ENCODE measurements around the gene CBR1.

- TF ChIP-seq CTCF (conservative IDR thresholded peaks at IDR 0.05; ENCODE audit: low read depth, low read length): no peak
- no peak for TF ChIP-seq EZH2 (IDR thresholded peaks at IDR 0.05; ENCODE audit: borderline replicate concordance, low read depth, low read length, poor library complexity, severe bottlenecking)
Measured at GRCh38 chr21:36117286-36117741, 47.5 kb downstream of the CBR1 start.

All from A673 (cell line).